Endodermal cell (in vitro differentiated cells): Measurements from ENCODE around the gene TLE2. TPM values are rescaled to one million over a fixed set of nuclear protein-coding genes. Genes with fewer than 3 reads are reported as not detected.
A peak's percentile ranks its signal among the peaks of the same experiment; 100 is the strongest.
"Not testable (repeated sequence)": the region's sequence is repeated elsewhere in the genome, so short reads cannot be mapped to it uniquely, and the experiment has no call there.

ENCODE experiments used
- DNase-seq: peaks from one replicate; pipeline ENCODE4 v3.0.0-alpha.2; 2017
- H3K27ac ChIP-seq: 2 replicates; pipeline ENCODE4 v1.5.1; 2013; ENCODE audit warnings: mild to moderate bottlenecking, low read depth, low read length, moderate library complexity
- H3K27me3 ChIP-seq: 2 replicates; pipeline ENCODE4 v1.6.1; 2013; ENCODE audit warnings: mild to moderate bottlenecking, low read length, moderate library complexity; ENCODE audit not compliant: insufficient read depth, control insufficient read depth, poor library complexity, severe bottlenecking
- H3K36me3 ChIP-seq: 2 replicates; pipeline ENCODE4 v1.7.0; 2013; ENCODE audit warnings: mild to moderate bottlenecking, low read length, moderate library complexity; ENCODE audit not compliant: control insufficient read depth, insufficient read depth
- H3K4me1 ChIP-seq: one replicate; pipeline ENCODE4 v1.7.0; 2013; ENCODE audit warnings: low read length; ENCODE audit not compliant: control insufficient read depth, insufficient read depth
- H3K4me3 ChIP-seq: 2 replicates; pipeline ENCODE4 v1.5.1; 2013; ENCODE audit warnings: mild to moderate bottlenecking, low read length, moderate library complexity
- H3K9ac ChIP-seq: 2 replicates; pipeline ENCODE4 v1.6.1; 2013; ENCODE audit warnings: mild to moderate bottlenecking, low read length, moderate library complexity; ENCODE audit not compliant: poor library complexity, severe bottlenecking; ENCODE audit errors: extremely low read depth
- H3K9me3 ChIP-seq: 2 replicates; pipeline ENCODE4 v1.6.1; 2013; ENCODE audit warnings: mild to moderate bottlenecking, low read length, moderate library complexity; ENCODE audit not compliant: control insufficient read depth
- H3K27ac Mint-ChIP-seq: 2 replicates; pipeline ENCODE4 v1.8.0; 2020; ENCODE audit warnings: mixed read lengths
- H3K27me3 Mint-ChIP-seq: 2 replicates; pipeline ENCODE4 v1.8.0; 2021; ENCODE audit warnings: mild to moderate bottlenecking, mixed read lengths; ENCODE audit not compliant: insufficient read depth
- H3K36me3 Mint-ChIP-seq: 2 replicates; pipeline ENCODE4 v1.8.0; 2020; ENCODE audit warnings: low read depth, mixed read lengths
- H3K4me1 Mint-ChIP-seq: 2 replicates; pipeline ENCODE4 v1.8.0; 2020; ENCODE audit warnings: mixed read lengths
- H3K4me3 Mint-ChIP-seq: 2 replicates; pipeline ENCODE4 v1.8.0; 2020; ENCODE audit warnings: mild to moderate bottlenecking, moderate library complexity, mixed read lengths
- H3K9me3 Mint-ChIP-seq: 2 replicates; pipeline ENCODE4 v1.8.0; 2020; ENCODE audit warnings: mild to moderate bottlenecking, mixed read lengths
- CTCF ChIP-seq: fragments of 200-600 bp; sonication (generic); conservative IDR thresholded peaks from 2 replicates; pipeline ENCODE4 v1.5.0; 2021; ENCODE audit warnings: antibody characterized with exemption, mild to moderate bottlenecking
- WGBS, 2 experiments: methylation state at CpG; one replicate each; pipeline versions ENCODE4 v1.1.5 to v1.1.7; 2013; ENCODE audit warnings: missing lambda C conversion rate in 2 of 2, mixed read lengths in 1 of 2; ENCODE audit not compliant: insufficient coverage in 1 of 2, insufficient read length in 1 of 2; 5-methylcytosine and 5-hydroxymethylcytosine counted together
- total RNA-seq, 2 donors: library from RNA; stranded (reverse); fragmentation: NEBNext Ultra II Directional in 1 of 2; extraction: Animal tissue kit (Norgen Biotek cat#: 25700) in 1 of 2; gene quantifications; 2 replicates in 1 of 2; 3 replicates in 1 of 2; pipeline ENCODE4 v1.2.1, GENCODE V29; 2021

Gene TLE2
- total RNA-seq, 2 donors from 2014 or later, result 75.0 to 80.3 TPM

GRCh38 chr19:3036977-3037544 is 8.0 kb upstream of the TLE2 start:
- H3K27ac ChIP-seq, H3K9me3 ChIP-seq, DNase-seq, H3K4me1 ChIP-seq, H3K27me3 ChIP-seq, H3K9ac ChIP-seq, H3K36me3 Mint-ChIP-seq, H3K36me3 ChIP-seq, H3K9me3 Mint-ChIP-seq: not testable (repeated sequence)
- peaks cover 35% of the 10 kb centered on the region for H3K27me3 Mint-ChIP-seq
- 56 to 72% methylated on average over 9 to 14 of the region's 14 CpGs for WGBS, 2 experiments
- H3K4me1 Mint-ChIP-seq, result peaks cover 27% of the 10 kb centered on the region
- peak overlapping the region; percentile 98 for H3K27ac Mint-ChIP-seq
- H3K4me3 Mint-ChIP-seq, result peak overlapping the region; percentile 66
- peak overlapping the region; percentile 81 for H3K4me3 ChIP-seq
- TF ChIP-seq CTCF, result peak; percentile 18

DNA sequence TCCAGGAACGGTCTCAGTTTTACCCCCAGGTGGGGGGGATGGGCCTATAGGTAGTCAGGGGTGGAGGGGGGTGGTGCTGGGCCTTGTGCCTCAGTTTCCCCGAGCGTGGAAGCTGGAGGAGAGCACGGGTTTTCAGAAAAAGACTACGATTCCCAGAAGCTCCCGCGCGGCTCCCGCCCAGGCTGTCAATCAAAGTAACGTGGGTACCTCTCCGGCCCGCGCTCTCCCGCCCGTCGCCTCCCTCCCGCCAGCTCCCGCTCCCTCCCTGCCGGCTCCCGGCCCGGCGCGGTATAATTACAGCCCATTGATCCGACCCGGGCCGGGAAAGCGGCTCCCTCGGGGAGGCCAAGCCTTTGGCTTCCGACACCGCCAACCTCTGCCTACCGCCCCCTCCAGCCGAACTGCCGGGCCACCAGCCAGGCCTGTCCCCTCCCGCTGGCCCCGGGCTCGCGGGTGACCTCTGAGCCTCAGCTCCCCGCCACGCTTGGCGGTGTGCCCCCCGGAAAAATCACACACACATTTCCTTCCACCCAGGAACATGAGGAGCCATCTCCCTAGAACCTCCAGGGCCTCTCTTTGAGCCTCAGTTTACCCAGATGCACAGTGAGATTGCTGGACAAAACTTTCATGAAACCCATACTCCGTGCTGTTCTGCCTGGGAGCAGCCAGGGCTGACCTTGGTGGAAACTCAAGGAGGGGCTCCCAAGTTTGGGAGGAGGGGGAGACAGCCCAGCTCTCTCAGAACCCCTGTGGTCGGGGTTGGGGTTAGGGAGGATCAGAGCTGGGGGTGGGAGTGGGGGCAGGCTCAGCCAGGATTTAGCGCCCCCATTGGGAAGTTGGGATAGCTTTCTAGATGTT is 7.3 kb upstream of the TLE2 start:
- no peaks in the 10 kb centered on the region for H3K36me3 Mint-ChIP-seq
- Histone ChIP-seq H3K27ac (no peak overlapping the region), H3K4me1 (no peaks in the 10 kb centered on the region), H3K9me3 (no peaks in the 10 kb centered on the region), H3K36me3 (no peaks in the 10 kb centered on the region), H3K9ac (peak overlapping the region; percentile 56), H3K4me3 (peak overlapping the region; percentile 81), H3K27me3 (no peaks in the 10 kb centered on the region)
- H3K27ac Mint-ChIP-seq, result peak overlapping the region; percentile 98
- H3K4me3 Mint-ChIP-seq, result peak overlapping the region; percentile 66
- WGBS, 2 experiments, result 1 to 2% methylated on average over 13 to 44 of the region's 44 CpGs
- peak; percentile 43 for TF ChIP-seq CTCF
- H3K27me3 Mint-ChIP-seq, result peaks cover 42% of the 10 kb centered on the region
- DNase-seq, result peak; percentile 97
- no peaks in the 10 kb centered on the region for H3K9me3 Mint-ChIP-seq
- H3K4me1 Mint-ChIP-seq, result peaks cover 24% of the 10 kb centered on the region

GRCh38 chr19:3035542-3036118 is 6.5 kb upstream of the TLE2 start:
- Histone ChIP-seq H3K36me3 (no peaks in the 10 kb centered on the region), H3K27me3 (peaks cover 4% of the 10 kb centered on the region), H3K9ac (peak overlapping the region; percentile 85), H3K27ac (no peak overlapping the region), H3K4me1 (no peaks in the 10 kb centered on the region), H3K9me3 (no peaks in the 10 kb centered on the region), H3K4me3 (peak overlapping the region; percentile 85)
- H3K4me1 Mint-ChIP-seq, result peaks cover 23% of the 10 kb centered on the region
- no peaks in the 10 kb centered on the region for H3K36me3 Mint-ChIP-seq
- peak overlapping the region; percentile 98 for H3K27ac Mint-ChIP-seq
- H3K4me3 Mint-ChIP-seq, result peak overlapping the region; percentile 66
- no peak for TF ChIP-seq CTCF
- peak; percentile 99 for DNase-seq
- no peaks in the 10 kb centered on the region for H3K9me3 Mint-ChIP-seq
- H3K27me3 Mint-ChIP-seq, result peaks cover 47% of the 10 kb centered on the region
- WGBS, 2 experiments, result 0 to 1% methylated on average over 8 to 29 of the region's 29 CpGs
